Fibroblast of villous mesenchyme (primary cell): ENCODE measurements around the gene ST6GALNAC3. TPM values are rescaled to one million over a fixed set of nuclear protein-coding genes. Genes with fewer than 3 reads are reported as not detected.

Experiments
- DNase-seq: peaks from one replicate; pipeline ENCODE4 v3.0.0-alpha.2; 2010; ENCODE audit warnings: low read depth
- H3K4me3 ChIP-seq: 2 replicates; pipeline ENCODE4 v1.5.1; 2011; ENCODE audit warnings: low read depth, mild to moderate bottlenecking, low read length
- total RNA-seq: library from RNA; depleted of rRNA; stranded (reverse); fragments of >200 nt; gene quantifications from 2 replicates; pipeline ENCODE4 v1.2.3, GENCODE V29; 2012
- TF ChIP-seq, protein P1 (sequence below): IDR thresholded peaks from 2 replicates; pipeline ENCODE4 v1.5.1; 2012; ENCODE audit warnings: low read depth, mild to moderate bottlenecking, low read length; ENCODE audit not compliant: insufficient read depth

ST6GALNAC3 gene
- total RNA-seq, 1 donor, result 1.3 TPM

DNA sequence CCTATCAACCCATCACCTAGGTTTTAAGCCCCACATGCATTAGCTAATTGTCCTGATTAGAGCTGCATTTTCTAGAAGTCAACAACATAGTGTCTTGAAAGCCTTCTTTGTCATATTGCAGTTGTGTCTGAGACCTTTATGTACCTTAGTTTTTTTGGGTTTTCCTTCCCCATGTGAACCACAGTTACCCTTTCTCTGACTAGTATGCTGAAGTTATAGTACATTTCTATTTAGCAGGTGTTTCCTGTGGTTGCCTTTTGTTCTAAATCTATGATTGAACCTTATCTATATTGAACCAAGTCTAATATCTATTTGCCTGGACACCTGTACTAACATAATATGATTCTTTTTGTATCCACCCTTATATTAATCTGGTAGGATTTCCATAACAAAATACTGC is 135.6 kb downstream of the ST6GALNAC3 start:
- no peak for DNase-seq
- TF ChIP-seq, protein P1, sequence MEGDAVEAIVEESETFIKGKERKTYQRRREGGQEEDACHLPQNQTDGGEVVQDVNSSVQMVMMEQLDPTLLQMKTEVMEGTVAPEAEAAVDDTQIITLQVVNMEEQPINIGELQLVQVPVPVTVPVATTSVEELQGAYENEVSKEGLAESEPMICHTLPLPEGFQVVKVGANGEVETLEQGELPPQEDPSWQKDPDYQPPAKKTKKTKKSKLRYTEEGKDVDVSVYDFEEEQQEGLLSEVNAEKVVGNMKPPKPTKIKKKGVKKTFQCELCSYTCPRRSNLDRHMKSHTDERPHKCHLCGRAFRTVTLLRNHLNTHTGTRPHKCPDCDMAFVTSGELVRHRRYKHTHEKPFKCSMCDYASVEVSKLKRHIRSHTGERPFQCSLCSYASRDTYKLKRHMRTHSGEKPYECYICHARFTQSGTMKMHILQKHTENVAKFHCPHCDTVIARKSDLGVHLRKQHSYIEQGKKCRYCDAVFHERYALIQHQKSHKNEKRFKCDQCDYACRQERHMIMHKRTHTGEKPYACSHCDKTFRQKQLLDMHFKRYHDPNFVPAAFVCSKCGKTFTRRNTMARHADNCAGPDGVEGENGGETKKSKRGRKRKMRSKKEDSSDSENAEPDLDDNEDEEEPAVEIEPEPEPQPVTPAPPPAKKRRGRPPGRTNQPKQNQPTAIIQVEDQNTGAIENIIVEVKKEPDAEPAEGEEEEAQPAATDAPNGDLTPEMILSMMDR, result no peak

DNA sequence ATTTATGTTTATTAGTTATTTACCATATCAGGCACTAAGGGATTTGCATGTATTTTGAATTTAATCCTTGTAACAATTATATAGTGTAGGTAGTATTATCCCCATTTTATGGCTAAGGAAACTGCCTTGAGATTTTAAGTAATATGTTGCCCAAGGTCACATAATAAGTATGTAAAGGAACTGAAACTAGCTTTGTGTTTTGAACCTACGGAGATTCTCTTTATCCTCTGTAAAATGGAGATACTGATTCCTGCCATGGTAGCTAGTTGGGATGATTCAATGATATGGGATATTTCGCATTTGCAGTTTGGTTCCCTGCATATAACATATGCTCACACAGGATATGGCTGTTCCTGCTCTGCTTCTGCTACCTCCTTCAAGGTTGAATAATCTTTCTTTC is 144.3 kb downstream of the ST6GALNAC3 start:
- H3K4me3 ChIP-seq, result no peak overlapping the region
- TF ChIP-seq, protein P1, result no peak
- no peak for DNase-seq

More for the DNA sequence above, 135.6 kb downstream of the ST6GALNAC3 start:
- H3K4me3 ChIP-seq, result no peak overlapping the region

DNA sequence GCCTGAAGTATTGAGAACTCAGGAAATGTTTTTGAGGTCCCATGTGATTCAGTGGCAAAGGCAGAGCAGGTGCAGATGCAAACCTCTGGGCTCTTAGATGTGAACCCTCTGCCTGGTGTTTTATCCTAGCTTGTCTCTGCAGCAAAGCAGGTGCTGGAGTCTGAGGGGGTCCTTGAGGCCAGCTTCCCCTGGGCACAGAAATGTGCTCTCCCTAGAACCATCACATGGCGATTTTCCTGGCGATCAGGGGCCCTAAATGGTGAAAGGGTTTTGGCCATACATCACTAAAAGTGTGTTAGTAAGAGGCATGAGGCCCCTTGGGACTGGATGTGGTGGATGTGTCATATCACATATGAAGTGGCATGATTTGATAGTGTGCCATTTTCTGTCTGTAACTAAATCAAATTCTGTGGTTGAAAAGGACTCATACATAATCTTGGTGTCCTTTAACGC is 144.8 kb downstream of the ST6GALNAC3 start:
- H3K4me3 ChIP-seq, result no peak overlapping the region
- DNase-seq, result no peak
- TF ChIP-seq, protein P1, result no peak

DNA sequence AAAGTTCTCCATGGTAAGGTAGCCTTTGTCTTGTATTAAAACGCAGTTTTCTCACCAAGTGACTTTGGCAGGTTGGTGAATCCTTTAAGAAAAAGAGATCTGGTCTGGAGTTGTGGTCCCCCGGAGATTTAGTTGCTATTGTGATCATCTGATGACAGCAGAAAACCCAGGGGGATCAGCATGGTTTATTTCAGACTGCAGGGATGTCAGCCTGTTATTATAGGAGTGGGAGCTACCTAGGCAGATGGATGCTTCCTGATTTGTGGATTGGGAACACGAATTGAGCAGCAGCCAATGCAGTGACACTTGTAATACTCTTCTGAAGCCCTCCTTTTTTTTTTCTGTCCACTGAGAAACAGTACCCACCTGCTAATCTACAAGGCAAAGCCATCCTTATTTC is 150.2 kb downstream of the ST6GALNAC3 start:
- no peak overlapping the region for H3K4me3 ChIP-seq
- TF ChIP-seq, protein P1, result no peak
- DNase-seq, result no peak

DNA sequence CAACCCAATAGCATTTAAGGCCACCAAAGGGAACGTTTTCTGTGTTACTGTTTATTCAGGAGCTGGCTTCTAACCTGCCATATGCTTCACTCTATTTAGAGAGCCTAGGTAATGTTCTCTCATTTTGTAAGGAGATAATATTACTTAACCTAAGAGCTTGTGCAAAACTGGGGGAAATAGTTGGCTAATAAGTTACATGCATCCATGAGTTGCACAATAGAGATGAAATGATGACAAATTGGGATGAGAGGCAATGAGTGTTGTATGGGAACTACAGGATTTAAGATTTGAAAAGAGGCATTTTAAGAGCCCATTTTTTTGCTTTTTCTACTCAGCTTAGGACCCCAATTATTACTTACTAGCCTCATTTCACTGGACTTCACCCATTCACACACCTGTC is 151.0 kb downstream of the ST6GALNAC3 start:
- no peak for DNase-seq

DNA sequence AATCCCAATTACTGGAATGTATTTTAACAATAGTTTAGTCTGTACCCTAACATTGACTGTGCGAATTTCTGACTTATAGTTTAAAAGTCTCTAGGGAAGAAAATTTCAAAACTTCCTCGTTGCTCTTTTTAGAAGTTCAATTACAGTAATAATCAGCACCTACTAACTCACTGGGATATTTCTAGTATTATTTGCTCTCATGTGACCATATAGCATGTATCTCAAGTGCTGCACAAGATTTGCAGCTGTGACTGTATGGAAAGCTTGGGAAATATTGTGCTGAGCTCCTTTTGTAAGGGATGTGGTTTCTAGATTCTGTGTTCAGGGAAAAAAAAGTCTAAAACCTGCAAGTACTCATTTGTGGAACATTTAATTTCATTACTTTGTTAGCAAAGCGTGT is 153.1 kb downstream of the ST6GALNAC3 start:
- no peak for DNase-seq
- TF ChIP-seq, protein P1, result no peak
- no peak overlapping the region for H3K4me3 ChIP-seq

More for the DNA sequence above, 151.0 kb downstream of the ST6GALNAC3 start:
- H3K4me3 ChIP-seq, result no peak overlapping the region
- TF ChIP-seq, protein P1, result no peak
